HG03175 (cell line): Measurements from ENCODE around the gene MRPL49.

Source experiments
- ATAC-seq: cut with Tn5 transposase; IDR thresholded peaks from one replicate; pipeline ENCODE4 v1.9.1; 2021; ENCODE audit warnings: mild to moderate bottlenecking, moderate library complexity; ENCODE audit not compliant: unreplicated experiment

MRPL49 gene

GRCh38 chr11:65121865-65122696, at the start of gene MRPL49, which contains the start of gene FAU:
MRPL49 (plus strand) TSS chr11:65122321; CDS start chr11:65122347, 26 bp downstream.
FAU (minus strand) TSS chr11:65122134; CDS start chr11:65121813, 321 bp downstream.
- peak; percentile 81 for ATAC-seq

GRCh38 chr11:65072631-65072966, 49.5 kb upstream of the MRPL49 start:
- no peak for ATAC-seq

GRCh38 chr11:65077451-65077850, 44.7 kb upstream of the MRPL49 start:
- no peak for ATAC-seq

GRCh38 chr11:65078151-65078550, 44.0 kb upstream of the MRPL49 start:
- peak; percentile 47 for ATAC-seq

- no peak for ATAC-seq
These were observed 43.3 kb upstream of the MRPL49 start for GRCh38 chr11:65078786-65079342.

- ATAC-seq, result peak; percentile 3
These were observed 38.8 kb upstream of the MRPL49 start for GRCh38 chr11:65083134-65083833.

GRCh38 chr11:65083834-65084597, 38.1 kb upstream of the MRPL49 start, which contains the start of the genes CDCA5 and ZFPL1:
CDCA5 (minus strand) TSS chr11:65084040; CDS start chr11:65083978, 62 bp downstream.
ZFPL1 (plus strand) TSS chr11:65084222; CDS start chr11:65084699, 477 bp downstream.
- ATAC-seq, result peak; percentile 79

- ATAC-seq, result no peak
These were observed 37.3 kb upstream of the MRPL49 start for GRCh38 chr11:65084598-65085375.

- ATAC-seq, result no peak
These were observed 36.7 kb upstream of the MRPL49 start for GRCh38 chr11:65085446-65085845.

GRCh38 chr11:65086809-65087208, 35.3 kb upstream of the MRPL49 start:
- no peak for ATAC-seq

- no peak for ATAC-seq
These were observed 34.9 kb upstream of the MRPL49 start for GRCh38 chr11:65087216-65087615.

GRCh38 chr11:65087827-65088226, 34.3 kb upstream of the MRPL49 start:
- ATAC-seq, result no peak

- no peak for ATAC-seq
These were observed 32.5 kb upstream of the MRPL49 start for GRCh38 chr11:65089621-65090020.

GRCh38 chr11:65090628-65091027, 31.5 kb upstream of the MRPL49 start:
- no peak for ATAC-seq

- ATAC-seq, result no peak
These were observed 26.7 kb upstream of the MRPL49 start for GRCh38 chr11:65095427-65095826.

- ATAC-seq, result peak; percentile 92
These were observed 25.9 kb upstream of the MRPL49 start, which contains the start of gene VPS51 for GRCh38 chr11:65095974-65096806. VPS51 (plus strand) TSS chr11:65096214; CDS start chr11:65096251, 37 bp downstream.

- no peak for ATAC-seq
These were observed 25.2 kb upstream of the MRPL49 start for GRCh38 chr11:65096926-65097325.

- ATAC-seq, result no peak
These were observed 21.3 kb upstream of the MRPL49 start for GRCh38 chr11:65100674-65101350.
